Astrocyte (in vitro differentiated cells and primary cell): ENCODE results near the gene UQCR11. TPM values are rescaled to one million over a fixed set of nuclear protein-coding genes. Genes with fewer than 3 reads are reported as not detected.

ENCODE experiments used
- DNase-seq: peaks from one replicate; pipeline ENCODE4 v3.0.0-alpha.2; 2010; ENCODE audit warnings: low read depth
- FAIRE-seq: peaks from 2 replicates; lab custom pipeline; 2011; peaks lifted over from hg19 to GRCh38; lab: Jason Lieb, UNC
- H2AFZ ChIP-seq: 2 replicates; pipeline ENCODE4 v1.6.0; 2012; ENCODE audit warnings: low read depth, low read length, inconsistent platforms
- H3K27ac ChIP-seq: 2 replicates; pipeline ENCODE4 v1.5.1; 2011; ENCODE audit warnings: low read depth, low read length, inconsistent platforms
- H3K27me3 ChIP-seq: 2 replicates; pipeline ENCODE4 v1.6.0; 2011; ENCODE audit warnings: low read length, inconsistent platforms; ENCODE audit not compliant: insufficient read depth
- H3K36me3 ChIP-seq: 2 replicates; pipeline ENCODE4 v1.5.1; 2011; ENCODE audit warnings: low read length, inconsistent platforms; ENCODE audit not compliant: insufficient read depth
- H3K4me1 ChIP-seq: 2 replicates; pipeline ENCODE4 v1.5.1; 2011; ENCODE audit warnings: low read length, inconsistent platforms; ENCODE audit not compliant: insufficient read depth
- H3K4me2 ChIP-seq: 2 replicates; pipeline ENCODE4 v1.6.0; 2012; ENCODE audit warnings: low read length, inconsistent platforms
- H3K4me3 ChIP-seq: 2 replicates; pipeline ENCODE4 v1.5.1; 2011; ENCODE audit warnings: low read depth, mild to moderate bottlenecking, low read length, inconsistent platforms; ENCODE audit not compliant: insufficient read depth
- H3K79me2 ChIP-seq: 2 replicates; pipeline ENCODE4 v1.6.0; 2012; ENCODE audit warnings: mild to moderate bottlenecking, low read length, inconsistent platforms; ENCODE audit not compliant: insufficient read depth
- H3K9ac ChIP-seq: 2 replicates; pipeline ENCODE4 v1.6.0; 2012; ENCODE audit warnings: mild to moderate bottlenecking, low read length, inconsistent platforms
- H3K9me3 ChIP-seq: 2 replicates; pipeline ENCODE4 v1.5.1; 2012; ENCODE audit warnings: low read depth, mild to moderate bottlenecking, low read length, inconsistent platforms; ENCODE audit not compliant: insufficient read depth
- H4K20me1 ChIP-seq: 2 replicates; pipeline ENCODE4 v1.6.0; 2012; ENCODE audit warnings: low read length, inconsistent platforms; ENCODE audit not compliant: insufficient read depth
- H3K27ac Mint-ChIP-seq: one replicate; pipeline ENCODE4 v1.8.0; 2021; ENCODE audit warnings: mild to moderate bottlenecking, mixed read lengths; ENCODE audit not compliant: unreplicated experiment
- H3K27me3 Mint-ChIP-seq: one replicate; pipeline ENCODE4 v1.8.0; 2021; ENCODE audit warnings: low read depth, mixed read lengths; ENCODE audit not compliant: unreplicated experiment
- H3K36me3 Mint-ChIP-seq: one replicate; pipeline ENCODE4 v1.8.0; 2021; ENCODE audit warnings: low read depth, mixed read lengths; ENCODE audit not compliant: unreplicated experiment
- H3K4me1 Mint-ChIP-seq: one replicate; pipeline ENCODE4 v1.8.0; 2021; ENCODE audit warnings: low read depth, mixed read lengths; ENCODE audit not compliant: unreplicated experiment
- H3K4me3 Mint-ChIP-seq: one replicate; pipeline ENCODE4 v1.8.0; 2021; ENCODE audit warnings: mild to moderate bottlenecking, moderate library complexity, mixed read lengths; ENCODE audit not compliant: unreplicated experiment
- H3K9me3 Mint-ChIP-seq: one replicate; pipeline ENCODE4 v1.8.0; 2021; ENCODE audit warnings: mild to moderate bottlenecking, mixed read lengths; ENCODE audit not compliant: unreplicated experiment
- CTCF ChIP-seq: IDR thresholded peaks from 2 replicates; pipeline ENCODE4 v1.5.1; 2011; ENCODE audit warnings: low read depth, mild to moderate bottlenecking, inconsistent platforms, low read length, moderate library complexity; ENCODE audit not compliant: insufficient read depth
- EZH2 ChIP-seq: IDR thresholded peaks from 2 replicates; pipeline ENCODE4 v1.6.1; 2012; ENCODE audit warnings: mild to moderate bottlenecking, low read length, inconsistent platforms; ENCODE audit not compliant: insufficient read depth
- total RNA-seq: library from RNA; stranded (reverse); gene quantifications from 2 replicates; pipeline ENCODE4 v1.2.1, GENCODE V29; 2021

UQCR11 gene
- total RNA-seq, 1 donor from 2014 or later: 255 TPM

DNA sequence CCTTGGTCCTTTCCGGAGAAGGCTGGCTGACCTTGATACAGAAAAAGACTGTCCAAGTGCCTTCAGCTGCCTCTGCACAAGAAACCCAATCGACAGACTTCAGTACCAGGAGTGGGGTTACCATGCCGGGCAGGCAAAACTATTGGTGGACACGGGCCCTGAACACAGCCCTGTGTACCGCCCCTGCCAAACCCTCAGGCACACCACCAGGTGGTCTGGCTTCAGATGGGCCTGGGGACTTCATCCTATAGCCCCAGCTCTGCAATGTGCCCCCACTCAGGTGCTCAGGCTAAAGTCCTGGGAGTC is 29.6 kb upstream of the UQCR11 start:
- H3K27me3 ChIP-seq: no peaks in the 10 kb centered on the region
- H3K27me3 Mint-ChIP-seq: no peaks in the 10 kb centered on the region
- FAIRE-seq (no peak), DNase-seq (no peak)
- H3K36me3 ChIP-seq: peaks cover 18% of the 10 kb centered on the region
- H3K79me2 ChIP-seq: peaks cover 68% of the 10 kb centered on the region
- H3K4me1 Mint-ChIP-seq: no peaks in the 10 kb centered on the region
- no peak overlapping the region for H3K27ac Mint-ChIP-seq
- no peak overlapping the region for H3K27ac ChIP-seq
- H3K9me3 ChIP-seq: peaks cover 3% of the 10 kb centered on the region
- no peak overlapping the region for H2AFZ ChIP-seq
- H3K9me3 Mint-ChIP-seq: peaks cover 4% of the 10 kb centered on the region
- H3K4me3 ChIP-seq: no peak overlapping the region
- H3K4me3 Mint-ChIP-seq: no peak overlapping the region
- no peak overlapping the region for H3K4me2 ChIP-seq
- TF ChIP-seq EZH2 (no peak), CTCF (no peak)
- H3K9ac ChIP-seq: no peak overlapping the region
- peaks cover 30% of the 10 kb centered on the region for H3K36me3 Mint-ChIP-seq
- H4K20me1 ChIP-seq: peaks cover 89% of the 10 kb centered on the region
- H3K4me1 ChIP-seq: no peaks in the 10 kb centered on the region

DNA sequence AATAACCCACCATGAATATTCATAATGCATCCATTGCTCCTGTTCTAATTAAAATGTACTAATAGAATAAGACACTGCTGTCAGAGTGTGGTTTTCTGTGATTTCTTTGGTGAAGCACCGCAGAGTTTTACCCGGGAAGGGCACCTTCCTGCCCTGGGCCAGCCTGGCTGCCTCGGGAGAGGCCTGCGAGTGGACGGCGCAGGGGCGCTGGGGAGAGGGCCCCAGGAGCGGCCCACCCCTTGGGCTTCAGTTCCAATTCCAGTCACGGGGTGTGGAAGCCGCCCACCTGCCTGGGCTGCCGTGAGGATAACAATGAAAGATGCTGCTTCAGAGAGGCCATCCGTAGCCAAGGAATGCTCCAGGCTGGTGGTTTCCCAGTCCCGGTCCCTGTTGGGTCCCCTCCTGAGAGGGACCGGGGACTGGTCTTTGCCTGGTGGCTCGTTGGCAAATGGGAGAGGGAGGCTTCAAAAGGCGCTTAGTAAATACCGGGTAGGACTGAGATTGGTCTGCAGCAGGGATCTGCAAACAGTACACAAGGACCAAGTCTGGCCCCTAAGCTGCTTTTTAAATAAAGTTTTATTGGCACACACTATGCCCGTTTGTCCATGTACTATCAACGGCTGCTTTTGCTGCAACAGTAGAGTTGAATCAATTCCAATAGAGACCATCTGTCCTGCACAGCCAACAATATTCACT is 29.1 kb upstream of the UQCR11 start:
- peaks cover 13% of the 10 kb centered on the region for H3K36me3 ChIP-seq
- no peak for FAIRE-seq
- peaks cover 89% of the 10 kb centered on the region for H4K20me1 ChIP-seq
- no peak for TF ChIP-seq CTCF
- no peak for TF ChIP-seq EZH2
- H3K36me3 Mint-ChIP-seq: peaks cover 30% of the 10 kb centered on the region
- peaks cover 65% of the 10 kb centered on the region for H3K79me2 ChIP-seq
- no peak overlapping the region for H3K27ac Mint-ChIP-seq
- H3K4me3 ChIP-seq: no peak overlapping the region
- peaks cover 3% of the 10 kb centered on the region for H3K9me3 ChIP-seq
- H3K27ac ChIP-seq: no peak overlapping the region
- no peak overlapping the region for H2AFZ ChIP-seq
- H3K9ac ChIP-seq: no peak overlapping the region
- H3K4me2 ChIP-seq: no peak overlapping the region
- no peaks in the 10 kb centered on the region for H3K27me3 ChIP-seq
- H3K4me1 Mint-ChIP-seq: no peaks in the 10 kb centered on the region
- no peaks in the 10 kb centered on the region for H3K27me3 Mint-ChIP-seq
- H3K4me3 Mint-ChIP-seq: no peak overlapping the region
- H3K9me3 Mint-ChIP-seq: peaks cover 2% of the 10 kb centered on the region
- no peak for DNase-seq
- H3K4me1 ChIP-seq: no peaks in the 10 kb centered on the region

DNA sequence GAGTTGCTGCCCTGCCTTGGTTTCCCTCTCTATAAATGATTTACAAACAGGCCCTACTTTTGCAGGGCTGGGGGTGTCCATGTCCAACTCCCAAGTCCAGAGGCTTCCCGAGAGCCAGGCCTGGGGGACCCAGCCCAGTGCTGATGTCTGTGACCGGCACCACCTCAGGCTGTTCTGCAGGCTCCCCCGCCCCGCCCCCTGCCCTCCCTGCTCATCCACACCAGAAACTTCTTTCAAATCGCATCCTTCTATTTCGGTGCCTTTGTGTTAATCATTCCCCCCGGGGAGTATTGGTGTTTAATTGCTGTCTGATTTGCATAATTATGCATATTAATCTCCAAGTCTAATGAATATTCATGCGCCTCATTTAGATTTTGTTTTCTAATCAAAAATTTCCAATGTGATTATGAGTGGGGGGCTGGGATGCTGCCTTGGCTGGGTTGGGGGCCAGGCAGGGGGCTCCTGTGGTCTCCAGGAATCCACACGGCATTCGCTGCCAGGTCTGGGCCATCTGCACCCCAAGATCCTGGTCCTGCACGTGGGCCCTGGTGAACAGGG is 28.1 kb upstream of the UQCR11 start:
- peaks cover 9% of the 10 kb centered on the region for H3K36me3 ChIP-seq
- Mint-ChIP-seq H3K4me3 (no peak overlapping the region), H3K27me3 (no peaks in the 10 kb centered on the region), H3K27ac (no peak overlapping the region), H3K36me3 (peaks cover 24% of the 10 kb centered on the region), H3K9me3 (peaks cover 2% of the 10 kb centered on the region), H3K4me1 (no peaks in the 10 kb centered on the region)
- H3K4me3 ChIP-seq: no peak overlapping the region
- no peak overlapping the region for H3K9ac ChIP-seq
- H3K9me3 ChIP-seq: peaks cover 3% of the 10 kb centered on the region
- no peak overlapping the region for H2AFZ ChIP-seq
- H3K27me3 ChIP-seq: no peaks in the 10 kb centered on the region
- H3K79me2 ChIP-seq: peaks cover 59% of the 10 kb centered on the region
- peaks cover 83% of the 10 kb centered on the region for H4K20me1 ChIP-seq
- no peaks in the 10 kb centered on the region for H3K4me1 ChIP-seq
- FAIRE-seq (no peak), DNase-seq (no peak)
- no peak overlapping the region for H3K27ac ChIP-seq
- H3K4me2 ChIP-seq: no peak overlapping the region
- TF ChIP-seq EZH2 (no peak), CTCF (no peak)
